GM18873 (cell line): ENCODE measurements around the gene RNF227.
"Not testable (repeated sequence)": the region's sequence is repeated elsewhere in the genome, so short reads cannot be mapped to it uniquely, and the experiment has no call there.

Experiments
- ATAC-seq: cut with Tn5 transposase; IDR thresholded peaks from one replicate; pipeline ENCODE4 v1.9.1; 2021; ENCODE audit warnings: mild to moderate bottlenecking, moderate library complexity, moderate number of reproducible peaks; ENCODE audit not compliant: unreplicated experiment, low FRiP score

The RNF227 gene

DNA sequence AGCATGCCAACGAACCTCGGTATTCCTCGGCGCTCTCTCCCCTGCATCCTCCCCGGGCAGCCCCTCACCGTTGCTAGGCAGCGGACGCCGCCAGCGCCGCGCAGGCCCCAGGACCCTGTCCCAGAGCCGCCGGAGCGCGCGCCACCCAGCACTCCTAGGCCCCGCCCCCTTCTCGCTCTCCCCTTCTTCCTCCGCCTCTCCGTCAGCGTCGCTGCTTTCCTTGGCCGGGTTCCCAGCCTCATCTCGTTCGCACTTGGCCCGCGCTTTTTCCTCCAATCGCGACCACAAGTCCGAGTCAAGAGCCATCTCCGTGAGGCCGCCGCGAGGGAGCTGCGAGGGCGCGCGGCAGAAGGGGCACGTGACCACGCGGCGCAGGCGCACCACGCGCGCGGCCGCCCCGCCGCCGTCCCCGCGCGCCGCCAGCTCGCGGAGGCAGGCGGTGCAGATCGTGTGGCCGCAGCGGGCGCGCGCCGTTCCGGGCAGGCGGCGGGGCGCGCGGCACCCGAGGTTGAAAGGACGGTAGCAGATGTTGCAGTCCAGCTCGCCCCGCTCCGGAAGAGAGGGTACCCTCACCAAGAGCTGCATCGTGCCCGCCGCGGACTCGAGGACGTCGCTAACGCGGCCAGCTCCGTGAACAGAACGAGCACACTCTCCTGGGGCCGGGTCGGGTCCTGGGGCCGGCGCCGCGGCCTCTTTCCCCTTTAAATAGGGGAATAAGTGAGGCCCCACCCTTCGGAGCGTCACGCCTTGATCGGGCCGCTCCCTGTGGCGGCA, at the start of gene RNF227:
Gene RNF227 (minus strand): TSS at position 679 of the 774 bp plus-strand sequence. CDS start 94 bp downstream, at position 585.
- ATAC-seq = no peak

DNA sequence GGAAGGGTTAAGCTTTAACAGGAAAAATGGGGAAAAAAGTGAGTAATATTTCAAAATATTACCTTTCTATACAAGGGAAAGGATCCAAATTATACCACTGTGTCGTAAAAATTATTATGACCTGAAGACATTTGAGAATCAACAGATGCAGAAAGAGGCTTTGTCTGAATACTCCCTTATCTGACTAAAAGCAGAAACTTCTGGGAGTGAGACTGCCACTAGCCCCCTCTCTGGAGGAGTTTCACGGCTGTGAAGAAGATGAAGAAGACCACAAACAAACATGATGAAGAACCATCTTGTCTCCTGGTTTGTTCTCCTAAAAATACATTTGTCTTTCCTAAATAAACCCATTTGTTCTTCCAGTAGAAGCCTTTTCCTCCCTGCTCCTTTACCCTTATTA, 45.3 kb upstream of the RNF227 start:
- ATAC-seq = no peak

DNA sequence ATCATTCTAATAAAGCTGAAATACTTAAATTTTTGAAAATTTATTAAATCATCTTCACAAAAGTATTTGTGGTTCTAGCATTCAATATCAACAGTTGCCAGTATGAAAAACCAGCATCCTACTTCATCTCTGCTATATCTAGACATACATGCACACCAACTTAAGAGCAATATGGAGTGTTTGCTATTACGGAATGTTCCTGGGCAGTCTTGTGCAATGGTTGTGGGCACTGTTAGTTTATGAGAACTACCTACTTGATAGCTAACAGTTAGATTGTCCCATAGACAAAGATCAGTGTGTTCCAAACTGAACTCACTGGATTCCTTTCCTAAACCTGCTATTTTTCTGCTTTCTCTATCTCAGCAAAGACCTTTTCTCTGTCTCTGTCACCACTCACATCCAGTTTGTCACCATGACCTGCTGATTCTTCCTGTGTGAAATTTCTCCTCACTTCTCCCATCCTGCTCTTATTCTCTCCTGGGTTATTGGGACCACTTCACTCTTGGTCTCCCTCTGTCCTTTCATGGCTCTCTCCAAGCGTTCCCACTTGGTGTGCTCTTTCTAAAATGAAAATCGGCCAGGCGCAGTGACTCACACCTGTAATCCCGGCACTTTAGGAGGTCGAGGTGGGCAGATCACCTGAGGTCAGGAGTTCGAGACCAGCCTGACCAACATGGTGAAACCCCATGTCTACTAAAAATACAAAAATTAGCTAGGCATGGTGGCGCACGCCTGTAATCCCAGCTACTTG, 43.6 kb upstream of the RNF227 start:
- no peak for ATAC-seq

DNA sequence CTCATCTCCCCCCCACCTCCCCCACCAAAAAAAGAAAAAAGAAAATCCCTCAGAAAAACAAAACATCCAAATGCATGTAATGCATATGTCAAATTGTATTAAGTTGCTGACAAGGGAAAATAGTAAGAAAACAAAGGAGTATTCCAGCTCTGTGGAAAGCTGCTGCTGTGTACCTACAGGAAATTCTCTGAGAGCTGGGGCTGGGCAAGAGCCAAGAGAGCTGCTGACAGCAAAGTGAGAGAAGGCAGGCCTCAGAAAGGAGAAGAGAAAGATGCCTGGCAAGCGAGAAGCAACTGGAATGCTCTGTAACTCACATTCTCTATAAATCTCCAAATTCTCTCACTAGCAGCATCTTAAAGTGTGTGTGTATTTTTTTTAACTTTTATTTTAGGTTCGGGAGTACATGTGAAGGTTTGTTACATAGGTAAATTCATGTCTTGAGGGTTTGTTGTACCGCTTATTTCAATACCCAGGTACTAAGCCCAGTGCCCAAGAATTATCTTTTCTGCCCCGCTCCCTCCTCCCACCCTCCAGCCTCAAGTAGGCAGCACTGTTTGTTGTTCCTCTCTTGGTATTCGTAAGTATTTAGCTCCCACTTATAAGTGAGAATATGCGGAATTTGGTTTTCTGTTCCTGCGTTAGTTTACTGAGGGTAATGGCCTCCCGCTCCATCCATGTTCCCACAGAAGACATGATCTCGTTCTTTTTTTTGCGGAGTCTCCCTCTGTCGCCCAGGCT, 40.3 kb upstream of the RNF227 start:
- ATAC-seq = no peak

DNA sequence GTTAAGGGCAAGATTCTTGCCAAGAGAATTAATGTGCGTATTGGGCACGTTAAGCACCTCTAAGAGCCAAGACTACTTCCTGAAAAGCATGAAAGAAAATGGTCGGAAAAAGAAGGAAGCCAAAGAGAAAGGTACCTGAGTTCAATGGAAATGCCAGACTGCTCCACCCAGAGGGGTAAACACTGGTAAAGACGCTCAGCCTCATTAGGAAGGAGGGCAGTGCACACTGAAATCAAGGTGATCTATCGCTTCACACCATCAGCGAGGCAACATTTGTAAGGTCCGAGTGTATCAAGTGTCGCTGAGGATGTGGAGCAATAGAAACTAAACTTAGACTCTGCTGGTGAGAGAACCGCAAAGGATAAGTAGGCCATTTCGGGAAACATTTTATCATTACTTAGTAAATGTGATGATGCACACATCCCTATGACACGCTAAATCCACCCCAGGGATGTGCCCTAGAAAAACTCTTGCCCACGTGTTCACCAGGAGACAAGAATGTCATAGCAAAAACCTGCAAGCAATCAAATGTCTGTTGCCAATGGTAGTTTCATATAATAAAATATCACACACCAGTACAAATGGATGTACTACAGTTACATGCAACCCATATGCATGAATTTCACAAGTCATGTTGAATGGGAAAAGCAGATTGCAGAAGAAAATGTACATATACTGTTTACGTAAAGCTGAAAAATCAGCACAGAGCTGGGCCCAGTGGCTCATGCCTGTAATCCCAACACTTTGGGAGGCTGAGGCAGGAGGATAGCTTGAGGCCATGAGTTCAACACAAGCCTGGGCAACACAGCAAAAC, 39.5 kb upstream of the RNF227 start:
- ATAC-seq = no peak

DNA sequence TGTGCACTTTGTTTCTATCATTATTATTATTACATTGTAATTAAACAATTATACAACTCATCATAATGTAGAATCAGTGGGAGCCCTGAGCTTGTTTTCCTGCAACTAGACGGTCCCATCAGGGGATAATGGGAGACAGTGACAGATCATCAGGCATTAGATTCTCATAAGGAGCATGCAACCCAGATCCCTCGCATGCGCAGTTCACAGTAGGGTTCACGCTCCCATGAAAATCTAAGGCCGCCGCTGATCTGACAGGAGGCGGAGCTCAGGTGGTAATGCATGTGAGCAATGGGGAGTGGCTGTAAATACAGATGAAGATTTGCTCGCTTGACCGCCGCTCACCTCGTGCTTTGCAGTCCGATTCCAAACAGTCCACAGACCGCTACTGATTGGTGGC, 37.2 kb upstream of the RNF227 start:
- not testable (repeated sequence) for ATAC-seq

DNA sequence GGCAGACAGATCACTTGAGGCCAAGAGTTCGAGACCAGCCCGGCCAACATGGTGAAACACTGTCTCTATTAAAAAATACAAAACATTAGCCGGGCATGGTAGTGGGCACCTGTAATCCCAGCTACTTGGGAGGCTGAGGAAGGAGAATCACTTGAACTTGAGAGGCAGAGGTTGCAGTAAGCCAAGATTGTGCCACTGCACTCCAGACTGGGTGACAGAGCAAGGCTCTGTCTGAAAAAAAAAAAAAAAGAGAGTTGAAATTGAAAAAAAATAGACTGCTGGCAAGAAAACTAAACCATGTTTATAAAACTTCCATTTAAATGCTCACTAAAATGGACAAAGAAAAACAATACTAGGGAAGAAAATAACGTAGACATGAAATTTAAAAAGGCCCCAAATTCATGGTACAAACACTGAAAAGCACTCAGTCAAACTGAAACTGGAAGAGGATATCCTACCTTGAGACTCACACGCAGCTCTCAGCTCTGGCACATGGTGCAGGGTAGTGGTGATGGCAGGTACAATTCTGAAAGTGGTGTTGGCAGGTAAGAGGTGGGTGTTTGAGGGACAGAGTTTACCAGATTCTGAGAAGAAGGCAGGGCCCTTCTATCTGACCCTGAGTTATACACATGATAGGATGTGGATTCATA, 35.2 kb upstream of the RNF227 start:
- ATAC-seq = no peak

DNA sequence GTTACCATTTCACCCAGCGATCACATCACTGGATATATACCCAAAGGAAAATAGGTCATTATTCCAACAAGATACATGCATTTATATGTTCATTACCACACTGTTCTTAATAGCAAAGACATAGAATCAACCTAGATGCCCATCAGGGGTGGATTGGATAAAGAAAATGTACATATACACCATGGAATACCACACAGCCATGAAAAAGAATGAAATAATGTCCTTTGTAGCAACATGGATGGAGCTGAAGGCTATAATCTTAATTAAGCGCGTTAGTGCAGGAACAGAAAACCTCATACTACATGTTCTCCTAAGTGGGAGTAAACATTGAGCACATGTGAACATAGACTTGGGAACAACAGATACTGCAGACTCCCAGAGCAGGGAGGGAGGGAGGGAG, 34.5 kb upstream of the RNF227 start:
- ATAC-seq = no peak

DNA sequence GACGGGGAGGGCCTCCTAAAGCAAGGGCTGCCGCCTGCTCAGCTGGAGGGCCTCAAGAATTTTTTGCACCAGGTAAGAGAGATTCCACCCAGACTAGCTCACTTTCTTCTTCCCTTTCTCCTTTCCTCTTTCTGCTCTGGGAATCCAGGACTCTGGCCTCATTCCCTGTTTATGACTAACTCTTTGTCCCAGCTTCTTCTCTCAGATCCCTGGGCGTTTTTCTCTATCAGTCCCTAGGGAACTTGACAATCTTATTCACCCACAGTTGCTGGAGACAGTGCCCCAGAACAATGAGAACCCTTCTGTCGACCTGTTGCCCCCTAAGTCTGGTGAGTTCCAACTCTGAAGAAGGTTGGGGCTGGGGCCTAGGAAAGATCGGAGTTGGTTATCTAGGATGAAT, 31.6 kb upstream of the RNF227 start:
- no peak for ATAC-seq

DNA sequence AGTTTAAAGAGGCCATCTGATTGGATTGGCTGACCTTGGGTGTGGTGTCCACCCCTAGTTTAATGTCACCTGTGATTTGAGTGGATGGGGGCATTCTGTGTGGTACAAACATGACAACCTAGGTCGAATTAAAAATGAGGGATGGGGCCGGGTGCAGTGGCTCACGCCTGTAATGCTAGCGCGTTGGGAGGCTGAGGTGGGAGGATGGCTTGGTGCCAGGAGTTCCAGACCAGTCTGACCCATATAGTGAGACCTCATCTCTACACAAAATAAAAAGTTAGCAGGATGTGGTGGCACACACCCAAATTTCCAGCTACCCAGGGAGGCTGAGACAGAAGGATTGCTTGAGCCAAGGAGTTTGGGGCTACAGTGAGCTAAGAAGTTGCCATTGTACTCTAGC, 30.4 kb upstream of the RNF227 start:
- no peak for ATAC-seq

DNA sequence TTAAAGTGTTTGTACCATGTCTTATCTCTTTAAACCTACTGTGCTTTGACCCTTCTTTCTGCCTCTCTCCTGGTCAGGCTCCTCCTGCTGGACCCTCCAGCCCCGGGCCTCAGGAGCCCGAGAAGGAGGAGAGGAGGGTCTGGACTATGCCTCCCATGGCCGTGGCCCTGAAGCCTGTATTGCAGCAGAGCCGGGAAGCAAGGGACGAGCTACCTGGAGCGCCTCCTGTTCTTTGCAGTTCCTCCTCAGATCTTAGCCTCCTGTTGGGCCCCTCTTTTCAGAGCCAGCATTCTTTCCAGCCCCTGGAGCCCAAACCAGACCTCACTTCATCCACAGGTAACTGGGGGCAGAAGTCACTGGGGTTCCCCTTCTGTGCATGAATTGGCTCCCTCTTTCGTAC, 29.6 kb upstream of the RNF227 start:
- no peak for ATAC-seq

DNA sequence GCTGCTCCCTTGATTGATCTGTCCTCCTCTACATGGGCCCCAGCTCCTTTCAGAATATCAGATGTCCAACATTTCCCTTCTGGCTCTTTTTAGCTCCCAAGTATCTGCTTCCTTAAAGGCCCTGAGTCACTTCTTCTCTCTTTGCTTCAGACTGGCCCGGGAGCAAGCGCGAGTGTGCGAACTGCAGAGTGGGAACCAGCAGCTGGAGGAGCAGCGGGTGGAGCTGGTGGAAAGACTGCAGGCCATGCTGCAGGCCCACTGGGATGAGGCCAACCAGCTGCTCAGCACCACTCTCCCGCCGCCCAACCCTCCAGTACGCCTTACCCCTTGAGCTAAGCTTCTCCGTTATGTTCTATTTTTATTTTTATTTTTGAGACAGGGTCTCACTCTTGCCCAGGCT, 28.2 kb upstream of the RNF227 start:
- ATAC-seq = no peak

DNA sequence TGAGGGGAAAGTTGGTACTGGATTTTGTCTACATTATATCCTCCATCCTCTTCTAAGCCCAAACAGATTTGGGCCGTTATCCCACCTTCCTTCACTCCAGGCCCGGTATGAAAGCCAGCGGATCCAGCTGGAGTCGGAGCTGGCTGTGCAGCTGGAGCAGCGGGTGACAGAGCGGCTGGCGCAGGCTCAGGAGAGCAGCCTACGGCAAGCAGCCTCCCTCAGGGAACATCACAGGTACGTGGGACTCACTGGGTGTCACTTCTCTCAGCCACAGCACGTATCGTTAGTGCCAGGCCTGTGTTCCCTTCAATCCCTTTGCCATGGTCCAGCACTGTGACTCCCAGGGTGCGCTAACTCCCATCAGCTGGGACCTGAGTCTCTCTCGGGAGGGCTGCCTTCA, 27.2 kb upstream of the RNF227 start:
- no peak for ATAC-seq

DNA sequence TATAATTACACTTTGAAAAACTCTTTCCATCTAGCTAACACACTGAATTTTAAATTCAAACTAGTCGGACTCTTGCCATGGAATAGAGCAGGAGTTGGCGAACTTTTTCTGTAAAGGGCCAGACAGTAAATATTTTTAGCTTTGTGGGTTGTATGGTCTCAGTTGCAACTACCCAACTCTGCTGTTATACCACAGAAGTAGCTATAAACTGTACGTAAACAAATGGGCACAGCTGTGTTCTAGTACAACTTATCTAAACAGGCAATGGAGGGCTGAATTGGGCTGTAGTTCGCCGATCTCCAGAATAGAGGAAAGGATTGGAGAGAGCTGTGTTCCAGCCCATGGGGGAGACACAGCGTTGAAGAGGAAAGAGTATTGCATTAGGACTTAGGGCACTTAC, 24.7 kb upstream of the RNF227 start:
- no peak for ATAC-seq

DNA sequence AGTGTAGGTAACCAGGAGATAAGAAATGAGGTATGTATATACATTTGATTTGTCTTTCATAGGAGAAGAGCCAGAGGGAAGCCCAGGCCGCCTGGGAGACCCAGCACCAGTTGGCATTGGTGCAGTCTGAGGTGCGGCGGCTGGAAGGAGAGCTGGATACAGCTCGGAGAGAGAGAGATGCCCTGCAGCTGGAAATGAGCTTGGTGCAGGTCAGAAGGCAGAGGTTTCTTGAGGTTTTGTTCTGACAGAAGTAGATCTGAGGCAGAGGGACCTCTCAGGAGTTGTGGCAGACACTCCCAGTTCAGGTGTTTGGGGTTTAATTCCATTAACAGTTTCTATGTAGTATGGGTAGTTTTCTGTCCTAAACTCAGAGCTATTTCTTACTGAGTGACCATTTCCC, 23.9 kb upstream of the RNF227 start:
- no peak for ATAC-seq

DNA sequence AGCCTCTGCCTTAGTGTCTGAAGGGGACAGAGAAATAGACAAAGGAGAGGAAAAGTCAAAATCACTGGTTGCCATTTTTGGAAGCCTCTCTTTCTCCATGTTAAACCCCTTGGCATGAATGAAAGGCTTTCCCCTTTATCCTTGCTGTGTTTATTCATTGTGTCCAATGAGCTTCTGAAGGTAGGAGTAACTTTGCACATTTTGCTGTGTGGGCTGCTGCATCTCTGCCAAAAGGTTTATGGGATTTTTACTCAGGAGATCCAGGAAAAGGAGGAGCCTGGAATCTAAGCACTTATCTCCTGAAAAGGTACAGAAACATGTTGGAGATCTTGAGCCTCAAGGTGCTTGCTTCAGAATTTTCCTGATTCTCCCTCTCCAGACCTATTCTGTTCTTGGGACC, 19.8 kb upstream of the RNF227 start:
- ATAC-seq = no peak

DNA sequence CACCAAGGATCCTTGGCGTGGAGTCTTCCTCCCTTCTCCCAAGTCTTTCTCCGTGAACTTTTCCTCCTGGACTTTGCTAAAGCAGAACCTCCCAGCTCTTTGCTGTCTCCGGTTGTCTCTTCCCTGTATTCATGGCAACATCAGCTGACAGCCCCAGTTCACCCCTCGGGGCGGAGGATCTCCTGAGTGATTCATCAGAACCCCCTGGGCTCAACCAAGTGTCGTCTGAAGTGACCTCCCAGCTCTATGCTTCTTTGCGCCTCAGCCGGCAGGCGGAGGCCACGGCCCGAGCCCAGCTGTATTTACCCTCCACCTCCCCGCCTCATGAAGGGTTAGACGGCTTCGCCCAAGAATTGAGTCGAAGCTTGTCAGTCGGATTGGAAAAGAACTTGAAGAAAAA, 16.9 kb upstream of the RNF227 start:
- ATAC-seq = no peak

DNA sequence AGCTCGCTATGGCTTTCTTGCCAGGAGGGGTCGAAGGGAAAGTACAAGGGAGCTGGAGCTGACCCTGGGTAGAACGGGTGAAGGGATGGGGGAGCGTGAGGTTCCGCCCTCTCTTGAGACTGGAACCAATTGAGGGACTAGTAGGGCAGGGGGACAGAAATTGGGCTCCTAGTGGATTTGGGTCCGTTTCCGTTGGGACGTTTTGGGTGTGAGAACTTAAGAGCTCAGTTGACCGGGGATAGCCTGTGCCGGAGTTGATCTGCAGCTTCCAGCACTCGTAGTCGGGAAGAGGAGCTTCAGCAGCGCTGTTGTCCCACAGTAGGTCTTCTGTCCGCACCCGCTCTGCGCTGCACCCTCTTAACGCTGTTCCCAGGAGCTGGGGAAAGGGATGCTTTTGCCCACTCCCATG, 16.4 kb upstream of the RNF227 start:
- no peak for ATAC-seq

DNA sequence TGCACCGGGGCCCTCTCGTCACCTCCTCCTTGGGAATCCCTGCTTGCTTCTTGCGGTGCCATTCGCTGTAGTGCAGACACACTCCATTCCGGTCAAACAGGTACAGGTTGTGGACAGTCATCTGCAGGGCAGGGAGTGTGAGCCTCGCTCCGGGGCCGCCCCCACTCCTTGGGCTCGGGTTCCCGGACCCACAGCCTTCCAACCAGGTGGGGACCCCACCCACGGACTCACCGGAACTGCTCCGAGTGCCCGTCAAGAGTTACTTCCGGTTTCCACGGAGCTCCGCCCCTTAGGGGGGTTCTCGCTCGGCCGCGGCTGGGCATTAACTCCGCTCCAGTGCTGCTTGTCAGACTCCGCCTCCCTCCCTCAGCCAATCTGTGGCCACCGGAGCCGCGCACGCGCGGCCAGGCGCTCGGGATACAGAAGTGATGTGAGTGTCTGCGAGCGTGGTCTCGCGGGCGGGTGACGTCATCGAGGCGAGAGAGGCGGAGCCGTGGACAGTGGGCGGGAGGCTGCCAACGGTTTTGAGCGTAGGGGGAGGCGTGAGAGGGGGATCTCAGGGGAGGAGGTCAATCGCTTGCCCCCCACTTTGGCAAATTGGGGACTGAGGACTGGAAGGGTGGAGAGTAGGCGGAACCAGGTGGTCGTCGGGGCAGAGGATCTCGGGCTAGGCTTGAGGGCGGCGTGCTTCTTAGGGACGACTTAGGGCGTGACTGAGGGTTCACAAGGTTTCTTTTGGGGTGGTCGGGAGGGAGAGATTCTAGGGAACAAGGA, 15.8 kb upstream of the RNF227 start, which contains the start of the genes CNTROB and TRAPPC1:
Gene CNTROB (plus strand): TSS at position 498 of the 774 bp plus-strand sequence. CDS start 874 bp downstream, outside the sequence.
Gene TRAPPC1 (minus strand): TSS at position 238 of the 774 bp plus-strand sequence. CDS start 117 bp downstream, at position 121.
- ATAC-seq = peak; percentile 90
